ENCODE data around the gene PUS7L.
A peak's percentile ranks its signal among the peaks of the same experiment; 100 is the strongest.
"Not testable (repeated sequence)": the region's sequence is repeated elsewhere in the genome, so short reads cannot be mapped to it uniquely, and the experiment has no call there.

Gene PUS7L

GRCh38 chr12:43762596-43762995 lies 4.0 kb upstream of the PUS7L start:
- H3K4me3 Mint-ChIP-seq, result peak overlapping the region; percentile 51
- peaks cover 52% of the 10 kb centered on the region for H3K4me1 Mint-ChIP-seq
- peaks cover 9% of the 10 kb centered on the region for H3K36me3 Mint-ChIP-seq
- no peaks in the 10 kb centered on the region for H3K9me3 Mint-ChIP-seq
- no peaks in the 10 kb centered on the region for H3K27me3 Mint-ChIP-seq
- peak overlapping the region; percentile 14 for H3K27ac Mint-ChIP-seq

GRCh38 chr12:43761500-43761899 lies 2.9 kb upstream of the PUS7L start:
- H3K27ac Mint-ChIP-seq, result no peak overlapping the region

GRCh38 chr12:43760396-43760795 lies 1.8 kb upstream of the PUS7L start:
- peaks cover 14% of the 10 kb centered on the region for H3K36me3 Mint-ChIP-seq
- no peaks in the 10 kb centered on the region for H3K9me3 Mint-ChIP-seq
- peak overlapping the region; percentile 61 for H3K27ac Mint-ChIP-seq
- no peaks in the 10 kb centered on the region for H3K27me3 Mint-ChIP-seq
- H3K4me1 Mint-ChIP-seq, result peaks cover 72% of the 10 kb centered on the region
- peak overlapping the region; percentile 83 for H3K4me3 Mint-ChIP-seq

More at GRCh38 chr12:43761500-43761899, 2.9 kb upstream of the PUS7L start:
- Mint-ChIP-seq H3K9me3 (no peaks in the 10 kb centered on the region), H3K27me3 (no peaks in the 10 kb centered on the region), H3K36me3 (peaks cover 11% of the 10 kb centered on the region), H3K4me1 (peaks cover 61% of the 10 kb centered on the region), H3K4me3 (peak overlapping the region; percentile 77)

- Mint-ChIP-seq H3K27me3 (no peaks in the 10 kb centered on the region), H3K9me3 (peaks cover 7% of the 10 kb centered on the region), H3K27ac (peak overlapping the region; percentile 98), H3K4me3 (peak overlapping the region; percentile 83), H3K4me1 (peaks cover 86% of the 10 kb centered on the region), H3K36me3 (peaks cover 25% of the 10 kb centered on the region)
Observed at GRCh38 chr12:43758247-43758727, 303 bp downstream of the PUS7L start.

- H3K27ac Mint-ChIP-seq, result no peak overlapping the region
- H3K4me1 Mint-ChIP-seq, result peaks cover 61% of the 10 kb centered on the region
- H3K9me3 Mint-ChIP-seq, result peaks cover 7% of the 10 kb centered on the region
- no peak overlapping the region for H3K4me3 Mint-ChIP-seq
- H3K27me3 Mint-ChIP-seq, result no peaks in the 10 kb centered on the region
- H3K36me3 Mint-ChIP-seq, result peaks cover 36% of the 10 kb centered on the region
Observed at GRCh38 chr12:43754015-43754414, 4.6 kb downstream of the PUS7L start.

- not testable (repeated sequence) for H3K4me3 Mint-ChIP-seq, H3K9me3 Mint-ChIP-seq, H3K27me3 Mint-ChIP-seq, H3K27ac Mint-ChIP-seq
- peaks cover 35% of the 10 kb centered on the region for H3K36me3 Mint-ChIP-seq
- H3K4me1 Mint-ChIP-seq, result peaks cover 42% of the 10 kb centered on the region
Observed at GRCh38 chr12:43751360-43751759, 7.2 kb downstream of the PUS7L start.

- Mint-ChIP-seq H3K4me3 (no peak overlapping the region), H3K36me3 (peaks cover 35% of the 10 kb centered on the region), H3K9me3 (peaks cover 7% of the 10 kb centered on the region), H3K27ac (no peak overlapping the region), H3K4me1 (peaks cover 36% of the 10 kb centered on the region), H3K27me3 (no peaks in the 10 kb centered on the region)
Observed at GRCh38 chr12:43750814-43751213, 7.8 kb downstream of the PUS7L start.

- no peaks in the 10 kb centered on the region for H3K27me3 Mint-ChIP-seq
- H3K36me3 Mint-ChIP-seq, result peaks cover 30% of the 10 kb centered on the region
Observed at GRCh38 chr12:43749016-43749415, 9.6 kb downstream of the PUS7L start.

GRCh38 chr12:43744826-43745225 lies 13.8 kb downstream of the PUS7L start:
- H3K36me3 Mint-ChIP-seq, result peaks cover 22% of the 10 kb centered on the region

More at GRCh38 chr12:43749016-43749415, 9.6 kb downstream of the PUS7L start:
- peaks cover 19% of the 10 kb centered on the region for H3K4me1 Mint-ChIP-seq
- no peaks in the 10 kb centered on the region for H3K9me3 Mint-ChIP-seq
- no peak overlapping the region for H3K27ac Mint-ChIP-seq
- H3K4me3 Mint-ChIP-seq, result no peak overlapping the region

GRCh38 chr12:43742106-43742505 lies 16.5 kb downstream of the PUS7L start:
- Mint-ChIP-seq H3K27ac (no peak overlapping the region), H3K36me3 (peaks cover 20% of the 10 kb centered on the region), H3K9me3 (no peaks in the 10 kb centered on the region), H3K27me3 (no peaks in the 10 kb centered on the region), H3K4me3 (no peak overlapping the region), H3K4me1 (no peaks in the 10 kb centered on the region)

More at GRCh38 chr12:43744826-43745225, 13.8 kb downstream of the PUS7L start:
- no peaks in the 10 kb centered on the region for H3K4me1 Mint-ChIP-seq
- H3K9me3 Mint-ChIP-seq, result no peaks in the 10 kb centered on the region
- H3K4me3 Mint-ChIP-seq, result no peak overlapping the region
- no peak overlapping the region for H3K27ac Mint-ChIP-seq
- H3K27me3 Mint-ChIP-seq, result no peaks in the 10 kb centered on the region

GRCh38 chr12:43740511-43741100 lies 18.0 kb downstream of the PUS7L start:
- Mint-ChIP-seq H3K4me1 (no peaks in the 10 kb centered on the region), H3K27ac (no peak overlapping the region), H3K4me3 (no peak overlapping the region), H3K27me3 (no peaks in the 10 kb centered on the region), H3K9me3 (no peaks in the 10 kb centered on the region), H3K36me3 (peaks cover 18% of the 10 kb centered on the region)

GRCh38 chr12:43737646-43738045 lies 20.9 kb downstream of the PUS7L start:
- Mint-ChIP-seq H3K27me3 (no peaks in the 10 kb centered on the region), H3K4me3 (no peak overlapping the region), H3K9me3 (no peaks in the 10 kb centered on the region), H3K36me3 (peaks cover 15% of the 10 kb centered on the region), H3K27ac (no peak overlapping the region), H3K4me1 (no peaks in the 10 kb centered on the region)

- Mint-ChIP-seq H3K27ac (no peak overlapping the region), H3K4me3 (no peak overlapping the region), H3K36me3 (peaks cover 14% of the 10 kb centered on the region), H3K27me3 (no peaks in the 10 kb centered on the region), H3K4me1 (no peaks in the 10 kb centered on the region), H3K9me3 (no peaks in the 10 kb centered on the region)
Observed at GRCh38 chr12:43736927-43737440, 21.6 kb downstream of the PUS7L start.

GRCh38 chr12:43733687-43734086 lies 24.9 kb downstream of the PUS7L start:
- no peak overlapping the region for H3K27ac Mint-ChIP-seq
- H3K4me1 Mint-ChIP-seq, result peaks cover 22% of the 10 kb centered on the region
- H3K27me3 Mint-ChIP-seq, result no peaks in the 10 kb centered on the region
- H3K36me3 Mint-ChIP-seq, result peaks cover 14% of the 10 kb centered on the region
- H3K9me3 Mint-ChIP-seq, result no peaks in the 10 kb centered on the region
- H3K4me3 Mint-ChIP-seq, result no peak overlapping the region

GRCh38 chr12:43730283-43730682 lies 28.3 kb downstream of the PUS7L start:
- Mint-ChIP-seq H3K4me3 (no peak overlapping the region), H3K9me3 (no peaks in the 10 kb centered on the region)

GRCh38 chr12:43728698-43729097 lies 29.9 kb downstream of the PUS7L start:
- peaks cover 10% of the 10 kb centered on the region for H3K36me3 Mint-ChIP-seq
- no peaks in the 10 kb centered on the region for H3K9me3 Mint-ChIP-seq
- no peaks in the 10 kb centered on the region for H3K27me3 Mint-ChIP-seq
- no peak overlapping the region for H3K27ac Mint-ChIP-seq
- H3K4me1 Mint-ChIP-seq, result peaks cover 22% of the 10 kb centered on the region
- H3K4me3 Mint-ChIP-seq, result no peak overlapping the region

More at GRCh38 chr12:43730283-43730682, 28.3 kb downstream of the PUS7L start:
- Mint-ChIP-seq H3K4me1 (peaks cover 22% of the 10 kb centered on the region), H3K36me3 (peaks cover 11% of the 10 kb centered on the region), H3K27ac (peak overlapping the region; percentile 62), H3K27me3 (no peaks in the 10 kb centered on the region)
